NCI-H1436 (cell line): ENCODE measurements around the gene MIF4GD.
"Not testable (repeated sequence)": the region's sequence is repeated elsewhere in the genome, so short reads cannot be mapped to it uniquely, and the experiment has no call there.

Experiments
- DNase-seq: peaks from one replicate; lab custom pipeline; 2025; lab: John Stamatoyannopoulos, UW

The MIF4GD gene

GRCh38 chr17:75288359-75288758 is 17.3 kb upstream of the MIF4GD start:
- no peak for DNase-seq

GRCh38 chr17:75287221-75287620 is 16.2 kb upstream of the MIF4GD start:
- DNase-seq = no peak

- DNase-seq = no peak
Observed at GRCh38 chr17:75285123-75285522, 14.1 kb upstream of the MIF4GD start.

GRCh38 chr17:75280189-75280588 is 9.2 kb upstream of the MIF4GD start:
- not testable (repeated sequence) for DNase-seq

- DNase-seq = no peak
Observed at GRCh38 chr17:75277664-75278071, 6.6 kb upstream of the MIF4GD start.

- no peak for DNase-seq
Observed at GRCh38 chr17:75273977-75274708, 3.1 kb upstream of the MIF4GD start.

GRCh38 chr17:75272848-75273184 is 1.8 kb upstream of the MIF4GD start:
- DNase-seq = no peak

- no peak for DNase-seq
Observed at GRCh38 chr17:75271955-75272847, 1.2 kb upstream of the MIF4GD start.

GRCh38 chr17:75271233-75271954 is 363 bp upstream of the MIF4GD start:
- peak; percentile 74 for DNase-seq

GRCh38 chr17:75270218-75270965 is 639 bp downstream of the MIF4GD start:
- DNase-seq = peak; percentile 65

GRCh38 chr17:75269844-75270217 is 1.2 kb downstream of the MIF4GD start:
- no peak for DNase-seq

GRCh38 chr17:75267411-75268232 is 3.4 kb downstream of the MIF4GD start:
- DNase-seq = no peak

GRCh38 chr17:75267153-75267410 is 3.9 kb downstream of the MIF4GD start:
- DNase-seq = no peak

- DNase-seq = no peak
Observed at GRCh38 chr17:75266316-75267152, 4.5 kb downstream of the MIF4GD start.

GRCh38 chr17:75265614-75266315 is 5.3 kb downstream of the MIF4GD start:
- no peak for DNase-seq

- no peak for DNase-seq
Observed at GRCh38 chr17:75263055-75263454, 8.0 kb downstream of the MIF4GD start.

- DNase-seq = no peak
Observed at GRCh38 chr17:75262112-75262606, 8.9 kb downstream of the MIF4GD start.

- DNase-seq = peak; percentile 97
Observed at GRCh38 chr17:75261336-75262111, 9.5 kb downstream of the MIF4GD start, which contains the start of the genes GGA3 and MRPS7. GGA3 (minus strand) TSS chr17:75261606; CDS start chr17:75261587, 19 bp downstream. MRPS7 (plus strand) TSS chr17:75261879; CDS start chr17:75261901, 22 bp downstream.
